GM12801 (cell line): ENCODE results near the gene UHRF2.

Experiments used
- TF ChIP-seq, protein P1 (sequence below): IDR thresholded peaks from one replicate; pipeline ENCODE4 v1.5.1; 2011; ENCODE audit warnings: control low read depth; ENCODE audit not compliant: insufficient read length; ENCODE audit errors: extremely low read depth

UHRF2 gene

DNA sequence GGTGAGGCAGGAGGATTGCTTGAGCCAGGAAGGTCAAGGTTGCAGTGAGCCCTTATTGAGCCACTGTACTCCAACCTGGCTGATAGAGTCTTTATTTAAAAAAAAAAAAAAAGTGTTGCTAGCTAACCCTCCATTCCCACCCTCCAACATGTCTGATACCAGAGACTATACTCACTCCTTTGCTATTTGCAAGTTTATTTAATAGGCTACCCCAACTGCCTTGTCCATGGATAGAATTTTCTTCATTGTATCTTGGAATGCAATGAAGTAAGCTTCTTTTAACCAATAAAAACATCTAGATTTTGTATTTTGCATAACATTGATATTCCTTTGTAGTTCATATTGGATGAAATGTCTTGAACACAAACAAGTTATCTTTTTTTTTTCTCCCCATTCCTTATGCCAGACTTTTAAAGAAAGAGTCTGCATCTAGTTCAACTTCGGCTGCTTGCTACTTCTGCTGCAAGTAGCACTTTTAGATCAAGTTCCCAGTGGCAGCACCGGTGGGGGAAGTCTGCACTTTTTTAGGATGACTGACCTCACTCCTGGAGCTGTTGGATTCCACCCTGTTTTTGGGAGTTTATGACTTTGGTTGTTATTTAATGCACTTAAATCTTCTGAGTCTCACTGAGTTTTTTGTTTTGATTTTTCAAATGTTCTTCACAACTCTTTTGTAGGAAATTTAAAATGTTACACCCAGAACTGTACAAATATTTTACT, 112.5 kb downstream of the UHRF2 start:
- TF ChIP-seq, protein P1, sequence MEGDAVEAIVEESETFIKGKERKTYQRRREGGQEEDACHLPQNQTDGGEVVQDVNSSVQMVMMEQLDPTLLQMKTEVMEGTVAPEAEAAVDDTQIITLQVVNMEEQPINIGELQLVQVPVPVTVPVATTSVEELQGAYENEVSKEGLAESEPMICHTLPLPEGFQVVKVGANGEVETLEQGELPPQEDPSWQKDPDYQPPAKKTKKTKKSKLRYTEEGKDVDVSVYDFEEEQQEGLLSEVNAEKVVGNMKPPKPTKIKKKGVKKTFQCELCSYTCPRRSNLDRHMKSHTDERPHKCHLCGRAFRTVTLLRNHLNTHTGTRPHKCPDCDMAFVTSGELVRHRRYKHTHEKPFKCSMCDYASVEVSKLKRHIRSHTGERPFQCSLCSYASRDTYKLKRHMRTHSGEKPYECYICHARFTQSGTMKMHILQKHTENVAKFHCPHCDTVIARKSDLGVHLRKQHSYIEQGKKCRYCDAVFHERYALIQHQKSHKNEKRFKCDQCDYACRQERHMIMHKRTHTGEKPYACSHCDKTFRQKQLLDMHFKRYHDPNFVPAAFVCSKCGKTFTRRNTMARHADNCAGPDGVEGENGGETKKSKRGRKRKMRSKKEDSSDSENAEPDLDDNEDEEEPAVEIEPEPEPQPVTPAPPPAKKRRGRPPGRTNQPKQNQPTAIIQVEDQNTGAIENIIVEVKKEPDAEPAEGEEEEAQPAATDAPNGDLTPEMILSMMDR, result no peak

- TF ChIP-seq, protein P1, result no peak
These were observed 122.6 kb downstream of the UHRF2 start for GRCh38 chr9:6535594-6535993.

GRCh38 chr9:6538666-6539071, 125.7 kb downstream of the UHRF2 start:
- TF ChIP-seq, protein P1, result no peak

DNA sequence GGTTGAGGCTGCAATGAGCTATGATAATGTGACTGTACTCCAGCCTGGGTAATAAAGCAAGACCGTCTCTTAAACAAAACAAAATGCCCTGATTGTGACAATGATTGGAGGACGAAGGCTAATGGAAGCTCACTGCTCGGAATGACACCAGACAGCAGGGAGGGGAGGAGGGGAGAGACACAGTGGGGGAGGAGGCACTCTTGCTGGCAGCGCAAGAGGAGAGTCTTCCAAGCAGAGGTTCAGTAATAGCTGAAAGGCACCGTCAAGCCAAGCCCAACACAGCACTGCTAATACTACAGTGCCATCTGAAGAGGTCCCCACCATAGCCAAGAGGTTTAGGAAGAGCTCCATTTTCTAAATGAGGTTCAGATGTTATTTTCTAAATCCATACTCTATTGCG, 130.2 kb downstream of the UHRF2 start:
- TF ChIP-seq, protein P1, result no peak

GRCh38 chr9:6545017-6545691, 132.2 kb downstream of the UHRF2 start:
- TF ChIP-seq, protein P1, result no peak

GRCh38 chr9:6549106-6549800, 136.3 kb downstream of the UHRF2 start:
- TF ChIP-seq, protein P1, result no peak

- TF ChIP-seq, protein P1, result no peak
These were observed 138.1 kb downstream of the UHRF2 start for GRCh38 chr9:6551136-6551535.
